ENCODE measurements around the gene CACNA2D3. TPM values are rescaled to one million over a fixed set of nuclear protein-coding genes. Genes with fewer than 3 reads are reported as not detected.

The CACNA2D3 gene
- total and polyA plus RNA-seq, 2 experiments from 2014 or later: 1.1 to 2.5 TPM

GRCh38 chr3:54791501-54792156 lies 669.3 kb downstream of the CACNA2D3 start:
- WGBS (ENCODE audit: low lambda C conversion rate, missing lambda C conversion rate): 70% methylated on average over 2 of the region's 2 CpGs
- Histone ChIP-seq H3K36me3 (replicated peaks; ENCODE audit: insufficient read depth, low read depth) (no peaks in the 10 kb centered on the region), H3K27me3 (no peaks in the 10 kb centered on the region), H3K9me3 (ENCODE audit: low read depth) (no peaks in the 10 kb centered on the region), H4K20me1 (ENCODE audit: insufficient read depth, poor library complexity, severe bottlenecking) (no peaks in the 10 kb centered on the region), H3K4me2 (no peak overlapping the region), H3K27ac (no peak overlapping the region), H3K79me2 (no peaks in the 10 kb centered on the region), H3K4me3 (no peak overlapping the region), H3K9me2 (replicated peaks; ENCODE audit: insufficient read depth) (no peaks in the 10 kb centered on the region), H2AFZ (no peak overlapping the region), H3K4me1 (ENCODE audit: insufficient read depth) (no peaks in the 10 kb centered on the region)
- DNase-seq (ENCODE audit: low spot score): no peak
- no peak for TF ChIP-seq EZH2 (IDR thresholded peaks at IDR 0.05; ENCODE audit: borderline replicate concordance)
- no peak for TF ChIP-seq CTCF (IDR thresholded peaks at IDR 0.05; ENCODE audit: poor library complexity)
- TF ChIP-seq EZH2phosphoT487 (IDR thresholded peaks at IDR 0.05; ENCODE audit: low read depth, severe bottlenecking, unreplicated experiment): no peak

- Histone ChIP-seq H2AFZ (no peak overlapping the region), H3K79me2 (no peaks in the 10 kb centered on the region), H3K4me2 (no peak overlapping the region), H4K20me1 (ENCODE audit: insufficient read depth, poor library complexity, severe bottlenecking) (no peaks in the 10 kb centered on the region), H3K4me1 (ENCODE audit: insufficient read depth) (no peaks in the 10 kb centered on the region), H3K9me2 (replicated peaks; ENCODE audit: insufficient read depth) (no peaks in the 10 kb centered on the region), H3K9me3 (ENCODE audit: low read depth) (no peaks in the 10 kb centered on the region), H3K36me3 (replicated peaks; ENCODE audit: insufficient read depth, low read depth) (no peaks in the 10 kb centered on the region), H3K4me3 (no peak overlapping the region), H3K27ac (no peak overlapping the region), H3K27me3 (no peaks in the 10 kb centered on the region)
- 91% methylated on average over 4 of the region's 4 CpGs for WGBS (ENCODE audit: low lambda C conversion rate, missing lambda C conversion rate)
- TF ChIP-seq EZH2 (IDR thresholded peaks at IDR 0.05; ENCODE audit: borderline replicate concordance) (no peak), CTCF (IDR thresholded peaks at IDR 0.05; ENCODE audit: poor library complexity) (no peak), EZH2phosphoT487 (IDR thresholded peaks at IDR 0.05; ENCODE audit: low read depth, severe bottlenecking, unreplicated experiment) (no peak)
- no peak for DNase-seq (ENCODE audit: low spot score)
These were observed 670.2 kb downstream of the CACNA2D3 start for GRCh38 chr3:54792584-54792983.

GRCh38 chr3:54793171-54793570 lies 670.8 kb downstream of the CACNA2D3 start:
- no peaks in the 10 kb centered on the region for H3K79me2 ChIP-seq
- no peaks in the 10 kb centered on the region for H3K9me2 ChIP-seq (replicated peaks; ENCODE audit: insufficient read depth)
- TF ChIP-seq EZH2phosphoT487 (IDR thresholded peaks at IDR 0.05; ENCODE audit: low read depth, severe bottlenecking, unreplicated experiment) (no peak), EZH2 (IDR thresholded peaks at IDR 0.05; ENCODE audit: borderline replicate concordance) (no peak), CTCF (IDR thresholded peaks at IDR 0.05; ENCODE audit: poor library complexity) (no peak)
- DNase-seq (ENCODE audit: low spot score): no peak
- H3K27me3 ChIP-seq: no peaks in the 10 kb centered on the region
- no peak overlapping the region for H2AFZ ChIP-seq
- H3K9me3 ChIP-seq (ENCODE audit: low read depth): no peaks in the 10 kb centered on the region
- no peaks in the 10 kb centered on the region for H3K36me3 ChIP-seq (replicated peaks; ENCODE audit: insufficient read depth, low read depth)
- H4K20me1 ChIP-seq (ENCODE audit: insufficient read depth, poor library complexity, severe bottlenecking): no peaks in the 10 kb centered on the region
- WGBS (ENCODE audit: low lambda C conversion rate, missing lambda C conversion rate): 84% methylated on average over 6 of the region's 6 CpGs
- H3K27ac ChIP-seq: no peak overlapping the region
- H3K4me3 ChIP-seq: no peak overlapping the region
- no peaks in the 10 kb centered on the region for H3K4me1 ChIP-seq (ENCODE audit: insufficient read depth)
- no peak overlapping the region for H3K4me2 ChIP-seq

All from hepatocyte (in vitro differentiated cells).